Activated CD8-positive, alpha-beta memory T cell treated with anti-CD3 and anti-CD28 coated beads for 36 hours (primary cell): ENCODE data around the gene HSPB6. TPM values are rescaled to one million over a fixed set of nuclear protein-coding genes. Genes with fewer than 3 reads are reported as not detected.

ENCODE experiments used
- CTCF ChIA-PET: fragments of 350-600 bp; sonication (Branson Sonifier 250); formaldehyde crosslinking; loops from one replicate; lab custom pipeline; 2021; ENCODE audit warnings: antibody characterized with exemption; lab: Charles Lee
- POLR2A ChIA-PET: fragments of 350-600 bp; sonication (Branson Sonifier 250); formaldehyde crosslinking; loops from one replicate; lab custom pipeline; 2021; ENCODE audit warnings: antibody characterized with exemption; lab: Charles Lee
- total RNA-seq, 2 experiments: library from RNA; stranded (reverse); gene quantifications; one replicate each; pipeline ENCODE4 v1.2.3, GENCODE V29; 2021

The HSPB6 gene
- total RNA-seq, 2 experiments from 2014 or later = 0.21 TPM; not detected in 1

DNA sequence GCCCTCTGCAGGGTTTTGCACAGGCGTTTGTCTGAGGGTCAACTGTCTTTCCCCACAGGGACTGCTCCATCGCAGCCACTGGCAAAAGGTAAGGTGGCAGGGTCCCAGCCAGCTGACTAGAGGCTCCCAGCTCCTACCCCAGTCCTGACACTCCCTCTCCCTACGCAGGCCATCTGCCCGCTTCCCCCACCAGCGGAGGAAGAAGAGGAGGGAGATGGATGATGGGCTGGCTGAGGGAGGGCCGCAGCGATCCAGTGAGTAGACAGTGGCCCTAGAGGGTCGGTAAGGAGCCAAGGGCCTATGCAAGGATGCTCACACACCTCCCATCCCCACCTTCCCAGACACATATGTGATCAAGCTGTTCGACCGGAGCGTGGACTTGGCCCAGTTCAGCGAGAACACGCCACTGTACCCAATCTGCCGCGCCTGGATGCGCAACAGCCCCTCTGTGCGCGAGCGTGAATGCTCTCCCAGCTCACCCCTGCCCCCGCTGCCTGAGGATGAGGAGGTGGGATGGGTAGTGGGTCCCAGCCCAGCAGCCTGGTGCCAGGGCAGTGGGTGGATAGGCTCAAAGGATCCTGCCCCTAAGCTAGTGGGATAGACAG is 4.0 kb downstream of the HSPB6 start:
- CTCF ChIA-PET = no interaction called here
- POLR2A ChIA-PET = no interaction called here

GRCh38 chr19:35751839-35752745 is 4.7 kb downstream of the HSPB6 start:
- ChIA-PET POLR2A (interaction anchor here (1.1 kb wide), 1 partner anchor 242 kb away, joined by 3 read pairs; no protein-coding TSS in a partner anchor), CTCF (no interaction called here)

- POLR2A ChIA-PET = no interaction called here
- CTCF ChIA-PET = no interaction called here
Measured at GRCh38 chr19:35750167-35750566, 6.7 kb downstream of the HSPB6 start.

DNA sequence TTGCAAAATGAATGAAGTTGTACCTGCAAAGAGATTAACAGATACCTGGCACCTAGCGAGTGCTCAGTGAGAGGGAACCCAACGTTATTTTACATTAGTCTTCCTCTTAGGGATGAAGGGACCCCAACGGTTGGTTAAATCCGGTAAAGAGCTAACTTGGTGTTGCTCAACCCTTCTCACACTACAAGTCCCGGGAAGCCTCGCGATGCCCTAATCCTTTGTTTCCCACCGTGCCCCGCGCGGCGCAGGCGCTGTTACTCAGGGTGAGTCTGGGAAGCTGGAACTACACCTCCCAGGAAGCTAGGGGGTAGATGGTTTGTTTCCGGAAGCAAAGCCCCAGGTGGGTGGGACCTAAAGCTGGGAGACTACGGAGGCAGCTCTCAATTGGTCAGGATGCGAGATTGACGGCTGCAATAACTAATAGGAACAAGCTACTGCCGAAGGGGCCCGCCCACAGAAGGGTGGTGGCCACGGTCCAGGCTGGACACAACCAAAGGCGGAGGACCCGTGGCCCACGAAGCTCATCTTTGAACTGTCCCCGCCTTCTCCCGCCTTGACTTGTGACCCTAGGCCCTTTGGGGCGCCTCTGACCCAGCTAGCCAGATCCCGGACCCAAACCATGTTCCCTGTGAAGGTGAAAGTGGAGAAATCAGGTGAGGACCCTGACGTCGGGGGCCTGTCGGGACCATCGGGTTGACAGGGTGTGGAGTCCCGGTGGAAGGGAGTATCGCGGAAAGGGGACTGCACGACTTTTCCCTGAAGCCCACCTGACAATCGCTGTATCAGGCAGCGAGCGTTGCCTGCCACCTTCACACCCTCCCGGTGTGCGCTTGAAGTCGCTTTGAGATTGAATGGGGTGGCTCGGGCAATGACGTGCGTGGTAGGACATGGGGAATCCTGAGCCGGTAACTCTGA is 8.5 kb downstream of the HSPB6 start, which contains the start of gene LIN37:
LIN37 (plus strand) TSS at position 471 of the 915 bp plus-strand sequence; CDS start at position 620, 149 bp downstream.
- ChIA-PET POLR2A (interaction anchor here (0.6 to 0.9 kb wide), 5 partner anchors 9 to 136 kb away, joined by 3 to 13 read pairs (median 4); partner anchors contain the start of gene HSPB6), CTCF (interaction anchor here (0.5 to 2.2 kb wide), 7 partner anchors 10 to 183 kb away, joined by 3 to 9 read pairs (median 4); partner anchors contain the start of genes PMIS2 and PROSER3)

DNA sequence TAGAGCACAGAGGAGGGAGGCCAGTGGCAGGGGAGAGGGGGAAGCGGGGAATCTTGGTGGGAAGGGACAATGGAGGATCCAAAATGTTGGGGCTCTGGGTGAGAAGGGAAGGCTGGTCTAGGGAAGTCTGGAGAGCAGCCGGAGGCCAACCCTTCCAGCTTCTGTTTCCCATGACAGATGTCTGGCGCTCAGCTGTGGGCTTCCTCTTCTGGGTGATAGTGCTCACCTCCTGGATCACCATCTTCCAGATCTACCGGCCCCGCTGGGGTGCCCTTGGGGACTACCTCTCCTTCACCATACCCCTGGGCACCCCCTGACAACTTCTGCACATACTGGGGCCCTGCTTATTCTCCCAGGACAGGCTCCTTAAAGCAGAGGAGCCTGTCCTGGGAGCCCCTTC is 10.3 kb downstream of the HSPB6 start:
- ChIA-PET POLR2A (interaction anchor here (1.5 kb wide), 1 partner anchor 44 kb away, joined by 6 read pairs; no protein-coding TSS in a partner anchor), CTCF (no interaction called here)

DNA sequence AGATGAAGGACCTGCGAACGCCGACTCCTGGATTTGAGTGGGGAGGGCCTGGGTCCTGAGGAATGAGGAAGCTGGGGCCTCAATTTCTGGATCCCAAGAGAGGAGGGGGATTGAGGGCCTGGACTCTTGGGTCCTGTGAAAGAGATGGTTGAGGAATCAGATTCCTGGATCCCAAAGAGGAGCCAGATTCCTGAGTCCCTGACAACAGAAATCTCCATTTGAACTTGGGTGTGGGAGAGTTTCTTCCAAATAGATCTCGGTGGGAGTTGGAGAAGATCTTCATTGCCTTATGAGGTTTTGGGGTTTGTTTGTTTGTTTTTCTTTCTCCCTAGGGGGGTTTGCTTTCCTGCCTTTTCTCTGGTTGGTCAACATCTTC is 10.8 kb downstream of the HSPB6 start:
- ChIA-PET CTCF (interaction anchor here (0.9 kb wide), 1 partner anchor 52 kb away, joined by 3 read pairs; no protein-coding TSS in a partner anchor), POLR2A (interaction anchor here (1.0 to 1.5 kb wide), 4 partner anchors 27 to 44 kb away, joined by 4 to 6 read pairs (median 6); no protein-coding TSS in a partner anchor)

- POLR2A ChIA-PET = interaction anchor here (0.6 to 2.2 kb wide), 7 partner anchors 27 to 56 kb away, joined by 3 to 17 read pairs (median 6); no protein-coding TSS in a partner anchor
Measured at GRCh38 chr19:35745328-35746086, 11.3 kb downstream of the HSPB6 start, which contains the start of the genes PSENEN and U2AF1L4. TSS of gene PSENEN (plus strand) at chr19:35745651. CDS start at chr19:35745931, 280 bp downstream. TSS of gene U2AF1L4 (minus strand) at chr19:35745418. CDS start at chr19:35745391, 27 bp downstream.

GRCh38 chr19:35744430-35745327 is 12.2 kb downstream of the HSPB6 start:
- ChIA-PET POLR2A (interaction anchor here (0.6 to 2.2 kb wide), 10 partner anchors 13 to 57 kb away, joined by 3 to 17 read pairs (median 6); no protein-coding TSS in a partner anchor), CTCF (interaction anchor here (0.6 to 1.6 kb wide), 6 partner anchors 18 to 187 kb away, joined by 3 to 8 read pairs (median 4); partner anchors contain the start of gene NFKBID)

More at GRCh38 chr19:35745328-35746086, 11.3 kb downstream of the HSPB6 start, which contains the start of the genes PSENEN and U2AF1L4:
- CTCF ChIA-PET = interaction anchor here (0.9 kb wide), 1 partner anchor 51 kb away, joined by 3 read pairs; no protein-coding TSS in a partner anchor

GRCh38 chr19:35743640-35744429 is 13.0 kb downstream of the HSPB6 start:
- CTCF ChIA-PET = interaction anchor here (0.7 to 1.6 kb wide), 7 partner anchors 20 to 190 kb away, joined by 3 to 8 read pairs (median 4); partner anchors contain the start of genes NFKBID and ZBTB32

GRCh38 chr19:35742121-35742724 is 14.6 kb downstream of the HSPB6 start, which contains the start of gene IGFLR1:
TSS of gene IGFLR1 (minus strand) at chr19:35742452. CDS start at chr19:35741180, 1,272 bp downstream.
- ChIA-PET CTCF (interaction anchor here (1.1 to 1.6 kb wide), 3 partner anchors 14 to 48 kb away, joined by 3 to 7 read pairs (median 6); no protein-coding TSS in a partner anchor), POLR2A (interaction anchor here (0.5 to 2.2 kb wide), 4 partner anchors 15 to 40 kb away, joined by 3 to 9 read pairs (median 5); no protein-coding TSS in a partner anchor)

More at GRCh38 chr19:35743640-35744429, 13.0 kb downstream of the HSPB6 start:
- POLR2A ChIA-PET = interaction anchor here (0.9 to 2.2 kb wide), 5 partner anchors 14 to 42 kb away, joined by 3 to 17 read pairs (median 6); no protein-coding TSS in a partner anchor

- POLR2A ChIA-PET = interaction anchor here (0.8 to 2.0 kb wide), 4 partner anchors 23 to 93 kb away, joined by 3 to 26 read pairs (median 9); partner anchors contain the start of gene COX6B1
- CTCF ChIA-PET = interaction anchor here (1.0 to 2.0 kb wide), 7 partner anchors 21 to 191 kb away, joined by 3 to 10 read pairs (median 6); partner anchors contain the start of gene KMT2B
Measured at GRCh38 chr19:35741203-35741515, 15.7 kb downstream of the HSPB6 start.

GRCh38 chr19:35740423-35741202 is 16.2 kb downstream of the HSPB6 start:
- CTCF ChIA-PET = interaction anchor here (0.8 to 2.0 kb wide), 10 partner anchors 9 to 192 kb away, joined by 3 to 10 read pairs (median 4); partner anchors contain the start of gene KMT2B
- POLR2A ChIA-PET = interaction anchor here (0.8 to 2.0 kb wide), 6 partner anchors 15 to 92 kb away, joined by 3 to 26 read pairs (median 8); partner anchors contain the start of gene COX6B1

DNA sequence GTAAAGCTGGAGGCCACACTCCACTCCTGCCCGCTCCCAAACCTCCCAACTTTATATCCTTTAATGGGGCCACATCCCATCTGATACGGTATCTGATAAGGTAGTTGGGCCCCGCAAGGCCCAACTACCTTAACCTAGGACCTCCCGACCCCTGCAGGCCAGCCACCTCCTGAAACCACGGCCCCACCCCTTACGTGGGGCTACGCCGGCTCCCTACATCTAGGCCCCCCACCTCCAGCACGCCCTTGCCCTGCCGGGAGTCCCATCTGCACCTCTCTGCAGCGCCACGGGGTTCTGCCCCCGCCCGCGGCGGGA is 16.8 kb downstream of the HSPB6 start:
- ChIA-PET POLR2A (interaction anchor here (0.6 to 2.0 kb wide), 6 partner anchors 15 to 152 kb away, joined by 3 to 26 read pairs (median 8); no protein-coding TSS in a partner anchor), CTCF (interaction anchor here (0.8 to 2.0 kb wide), 11 partner anchors 8 to 192 kb away, joined by 3 to 10 read pairs (median 4); partner anchors contain the start of gene KMT2B)
